HepG2 (cell line): Measurements from ENCODE around the gene DCUN1D2. TPM values are rescaled to one million over a fixed set of nuclear protein-coding genes. Genes with fewer than 3 reads are reported as not detected.

Experiments used
- ATAC-seq: fragments of 200-7000 bp; cut with Tn5 transposase; 3 replicates; pipeline ENCODE4 v1.9.1; 2020; ENCODE audit warnings: mild to moderate bottlenecking, moderate library complexity
- BruUV-seq: library from RNA; stranded (reverse); fragments of 400-500 nt; replicated peaks from 2 replicates; lab custom pipeline; 2021; lab: Mats Ljungman, UMichigan
- CTCF ChIA-PET: fragments of 300-600 bp; formaldehyde crosslinking; extraction: SDS; loops from one replicate; lab custom pipeline; 2021; ENCODE audit warnings: low total read pairs, inconsistent platforms, low intra/inter-chr PET ratio; lab: Yijun Ruan, JAX
- POLR2A ChIA-PET: fragments of 350-600 bp; sonication (Branson Sonifier 250); formaldehyde crosslinking; loops from one replicate; lab custom pipeline; 2020; ENCODE audit warnings: antibody characterized with exemption, inconsistent platforms; lab: Yijun Ruan, JAX
- DNase-seq: peaks from one replicate; pipeline ENCODE4 v3.0.0-alpha.2; 2015; ENCODE audit warnings: low spot score
- FAIRE-seq: peaks from 3 replicates; lab custom pipeline; 2011; peaks lifted over from hg19 to GRCh38; lab: Jason Lieb, UNC
- H2AFZ ChIP-seq: one replicate; pipeline ENCODE4 v1.6.1; 2011; ENCODE audit warnings: low read length, inconsistent platforms
- H3K27ac ChIP-seq: fragments of 300-600 bp; 3 replicates; pipeline ENCODE4 v1.8.0; 2011; ENCODE audit warnings: mixed run types, mild to moderate bottlenecking, mixed read lengths, low read length, inconsistent platforms; ENCODE audit not compliant: insufficient read depth; ENCODE audit errors: extremely low read length
- H3K27me3 ChIP-seq, 2 experiments: fragments of 200-600 bp in 1 of 2; 2 replicates in 1 of 2; 3 replicates in 1 of 2; pipeline versions ENCODE4 v1.6.0 to v1.8.0; 2011; ENCODE audit warnings: low read length in 2 of 2, mild to moderate bottlenecking in 2 of 2, moderate library complexity in 2 of 2, inconsistent platforms in 1 of 2; ENCODE audit not compliant: insufficient read depth in 2 of 2, control insufficient read depth in 1 of 2
- H3K36me3 ChIP-seq, 2 experiments: fragments of 200-600 bp in 1 of 2; replicated peaks in 1 of 2; 2 replicates in 1 of 2; 3 replicates in 1 of 2; pipeline versions ENCODE4 v1.5.1 to v1.8.0; 2011; ENCODE audit warnings: low read length in 2 of 2, inconsistent platforms in 1 of 2; ENCODE audit not compliant: insufficient read depth in 2 of 2, control insufficient read depth in 1 of 2
- H3K4me1 ChIP-seq: 2 replicates; pipeline ENCODE4 v1.5.1; 2012; ENCODE audit warnings: low read length, inconsistent platforms; ENCODE audit not compliant: insufficient read depth
- H3K4me2 ChIP-seq: 2 replicates; pipeline ENCODE4 v1.6.0; 2011; ENCODE audit warnings: low read depth, low read length, inconsistent platforms
- H3K4me3 ChIP-seq, 3 experiments: fragments of 200-600 bp in 1 of 3; sonication (generic), shearing (Covaris generic) in 1 of 3; replicated peaks in 1 of 3; 2 replicates each; pipeline ENCODE4 v1.5.1; 2011 to 2016; ENCODE audit warnings: low read length in 3 of 3, inconsistent platforms in 2 of 3, low read depth in 2 of 3, mild to moderate bottlenecking in 2 of 3, control low read depth in 1 of 3, mixed read lengths in 1 of 3; ENCODE audit not compliant: insufficient read depth in 1 of 3
- H3K79me2 ChIP-seq: one replicate; pipeline ENCODE4 v1.6.1; 2011; ENCODE audit warnings: low read length, inconsistent platforms; ENCODE audit not compliant: insufficient read depth
- H3K9ac ChIP-seq: 2 replicates; pipeline ENCODE4 v1.6.0; 2011; ENCODE audit warnings: mild to moderate bottlenecking, low read depth, low read length, inconsistent platforms; ENCODE audit not compliant: insufficient read depth
- H3K9me3 ChIP-seq: 2 replicates; pipeline ENCODE4 v1.5.1; 2012; ENCODE audit warnings: mild to moderate bottlenecking, low read length
- H4K20me1 ChIP-seq: 2 replicates; pipeline ENCODE4 v1.6.0; 2011; ENCODE audit warnings: inconsistent platforms, mild to moderate bottlenecking, low read length, moderate library complexity; ENCODE audit not compliant: insufficient read depth
- PRPF4 ChIP-seq: fragments of 200-400 bp; formaldehyde crosslinking; IDR thresholded peaks from 2 replicates; pipeline ENCODE4 v1.6.1; 2016; ENCODE audit warnings: low read length, low read depth; ENCODE audit not compliant: poor library complexity, severe bottlenecking
- RFX3 ChIP-seq: IDR thresholded peaks from 2 replicates; pipeline ENCODE4 v1.6.1; 2016; ENCODE audit warnings: missing biosample characterization, missing genetic modification reagents
- SMAD9 ChIP-seq: sonication (generic); formaldehyde crosslinking; IDR thresholded peaks from 2 replicates; pipeline ENCODE4 v1.5.1; 2020; ENCODE audit warnings: mild to moderate bottlenecking, missing genetic modification reagents
- ZBTB8A ChIP-seq: sonication (generic); formaldehyde crosslinking; IDR thresholded peaks from 2 replicates; pipeline ENCODE4 v1.4.0; 2020; ENCODE audit warnings: mild to moderate bottlenecking, low read depth, missing genetic modification reagents, borderline replicate concordance
- ZNF331 ChIP-seq: sonication (generic); formaldehyde crosslinking; IDR thresholded peaks from 2 replicates; pipeline ENCODE4 v1.4.0; 2020; ENCODE audit warnings: missing genetic modification reagents
- ZNF569 ChIP-seq: sonication (generic); formaldehyde crosslinking; IDR thresholded peaks from 2 replicates; pipeline ENCODE4 v1.5.0; 2020; ENCODE audit warnings: mild to moderate bottlenecking, missing genetic modification reagents, moderate library complexity, borderline replicate concordance
- ZNF788 ChIP-seq: sonication (generic); formaldehyde crosslinking; IDR thresholded peaks from 2 replicates; pipeline ENCODE4 v1.5.0; 2020; ENCODE audit warnings: mild to moderate bottlenecking, missing genetic modification reagents, borderline replicate concordance
- WGBS: methylation state at CpG from one replicate; pipeline ENCODE4 v1.1.6; 2017; ENCODE audit warnings: low lambda C conversion rate; 5-methylcytosine and 5-hydroxymethylcytosine counted together
- in situ Hi-C: cut with HindIII; loops from 2 replicates; pipeline ENCODE4 v1.10.0; 2017; ENCODE audit warnings: low pct_unique_long_range_greater_than_20kb; ENCODE audit not compliant: extremely low pct_ligation_motif_present
- intact Hi-C: fragments of 100-400 bp; cut with micrococcal nuclease; formaldehyde crosslinking; loops from one replicate; pipeline ENCODE4 v1.10.0; 2022; ENCODE audit not compliant: unreplicated experiment
- polyA plus RNA-seq, 8 experiments: library from polyadenylated mRNA; depleted of rRNA in 3 of 8; stranded (reverse) in 7 of 8; unstranded in 1 of 8; fragments of >200 nt; fragmentation: Illumina TruSeq in 4 of 8; extraction: Trizol in 4 of 8; gene quantifications; 2 replicates each; pipeline versions ENCODE4 v1.2.1 to v1.2.3, GENCODE V29; 2011 to 2016; ENCODE audit warnings: low read depth in 4 of 8, missing spikeins in 1 of 8, mixed read lengths in 1 of 8; ENCODE audit not compliant: insufficient read depth in 1 of 8
- total RNA-seq, 5 experiments: library from RNA; depleted of rRNA; stranded (reverse); fragments of >200 nt; fragmentation: Illumina TruSeq; extraction: Trizol; gene quantifications; 2 replicates each; pipeline ENCODE4 v1.2.3, GENCODE V29; 2016; ENCODE audit warnings: low read depth in 1 of 5
- TF ChIP-seq, protein P1 (sequence below): sonication (generic); formaldehyde crosslinking; IDR thresholded peaks from 2 replicates; pipeline ENCODE4 v1.5.0; 2020; ENCODE audit warnings: mild to moderate bottlenecking, missing genetic modification reagents
- TF ChIP-seq, protein P2 (sequence below): sonication (generic); formaldehyde crosslinking; IDR thresholded peaks from 2 replicates; pipeline ENCODE4 v1.4.0; 2020; ENCODE audit warnings: missing genetic modification reagents
- TF ChIP-seq, protein P3 (sequence below): IDR thresholded peaks from 2 replicates; pipeline ENCODE4 v1.6.1; 2016; ENCODE audit warnings: low read depth, control low read depth

DCUN1D2 gene
- total and polyA plus RNA-seq, 2 of the 13 experiments (the other 11 are each of a cell fraction or from before 2014, with no cell fraction given) = 9.1 to 9.6 TPM

DNA sequence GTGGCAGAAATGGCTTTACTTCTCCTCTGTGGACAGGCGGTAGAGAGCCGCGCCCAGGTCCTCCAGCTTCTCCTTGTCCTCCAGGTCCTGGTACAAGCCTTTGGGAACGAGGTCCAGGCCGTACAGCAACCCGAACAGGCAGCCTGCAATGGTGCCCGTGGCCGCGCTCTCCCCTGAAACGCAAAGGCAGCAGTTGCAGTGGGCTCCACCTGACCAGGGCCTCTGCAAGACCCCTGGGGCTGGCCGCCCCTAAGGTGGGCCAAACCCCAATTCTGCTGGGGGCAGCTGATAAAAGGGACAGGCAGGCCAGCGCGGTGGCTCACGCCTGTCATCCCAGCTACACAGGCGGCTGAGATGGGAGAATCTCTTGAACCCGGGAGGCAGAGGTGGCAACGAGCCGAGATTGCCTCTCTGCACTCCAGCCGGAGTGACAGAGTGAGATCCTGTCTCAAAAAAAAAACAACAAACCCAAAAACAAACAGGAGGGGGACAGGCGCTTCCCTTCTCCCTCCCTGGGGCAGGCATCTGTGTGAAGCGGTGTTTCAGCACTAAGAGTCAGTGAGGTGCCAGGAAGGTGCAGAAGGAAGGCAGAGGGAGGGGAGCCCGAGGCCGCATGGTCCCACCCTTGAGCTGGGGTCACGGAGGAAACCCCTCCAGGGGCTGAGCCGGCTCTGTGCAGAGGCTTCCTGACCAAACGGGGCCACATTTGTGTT is 67.5 kb downstream of the DCUN1D2 start (continued):
- TF ChIP-seq, protein P1, sequence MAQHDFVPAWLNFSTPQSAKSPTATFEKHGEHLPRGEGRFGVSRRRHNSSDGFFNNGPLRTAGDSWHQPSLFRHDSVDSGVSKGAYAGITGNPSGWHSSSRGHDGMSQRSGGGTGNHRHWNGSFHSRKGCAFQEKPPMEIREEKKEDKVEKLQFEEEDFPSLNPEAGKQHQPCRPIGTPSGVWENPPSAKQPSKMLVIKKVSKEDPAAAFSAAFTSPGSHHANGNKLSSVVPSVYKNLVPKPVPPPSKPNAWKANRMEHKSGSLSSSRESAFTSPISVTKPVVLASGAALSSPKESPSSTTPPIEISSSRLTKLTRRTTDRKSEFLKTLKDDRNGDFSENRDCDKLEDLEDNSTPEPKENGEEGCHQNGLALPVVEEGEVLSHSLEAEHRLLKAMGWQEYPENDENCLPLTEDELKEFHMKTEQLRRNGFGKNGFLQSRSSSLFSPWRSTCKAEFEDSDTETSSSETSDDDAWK (CRISPR knock-in tag) = no peak
- TF ChIP-seq SMAD9 (no peak), RFX3 (CRISPR knock-in tag) (no peak)
- TF ChIP-seq, all 625 proteins: peak for 0

DNA sequence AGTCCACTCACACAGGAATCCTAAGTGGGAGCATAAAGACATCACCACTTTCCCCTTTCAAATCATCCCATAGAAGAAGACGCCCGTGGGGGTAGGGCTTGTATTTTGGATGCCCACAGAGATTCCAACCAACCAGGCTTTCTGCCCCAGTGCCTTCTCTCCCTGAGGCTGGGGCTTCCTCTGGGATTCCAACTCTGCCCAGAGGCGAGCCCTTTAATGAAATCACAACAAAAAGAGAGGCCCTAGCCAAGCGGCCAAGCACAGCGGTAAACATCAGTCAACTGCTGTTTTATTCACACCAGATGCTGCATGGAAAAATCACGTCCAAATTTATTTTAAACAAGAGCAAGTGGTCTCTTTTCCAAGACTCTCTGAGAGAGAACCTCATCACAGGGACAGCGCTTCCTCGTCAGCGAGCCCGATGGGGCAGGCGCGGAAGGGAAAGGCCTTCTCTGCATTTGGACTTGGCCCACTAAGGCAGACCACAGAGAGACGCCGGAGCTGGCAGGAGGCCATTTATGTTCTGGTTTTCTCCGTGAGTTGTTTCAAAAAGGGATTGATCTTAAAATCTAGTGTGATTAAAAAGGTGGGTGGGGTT is 68.7 kb downstream of the DCUN1D2 start:
- in situ Hi-C loops = no loop called here
- TF ChIP-seq PRPF4 (no peak), ZNF331 (CRISPR knock-in tag) (no peak), ZNF569 (CRISPR knock-in tag) (no peak), ZBTB8A (CRISPR knock-in tag) (no peak), ZNF788 (CRISPR knock-in tag) (no peak)
- TF ChIP-seq, protein P2, sequence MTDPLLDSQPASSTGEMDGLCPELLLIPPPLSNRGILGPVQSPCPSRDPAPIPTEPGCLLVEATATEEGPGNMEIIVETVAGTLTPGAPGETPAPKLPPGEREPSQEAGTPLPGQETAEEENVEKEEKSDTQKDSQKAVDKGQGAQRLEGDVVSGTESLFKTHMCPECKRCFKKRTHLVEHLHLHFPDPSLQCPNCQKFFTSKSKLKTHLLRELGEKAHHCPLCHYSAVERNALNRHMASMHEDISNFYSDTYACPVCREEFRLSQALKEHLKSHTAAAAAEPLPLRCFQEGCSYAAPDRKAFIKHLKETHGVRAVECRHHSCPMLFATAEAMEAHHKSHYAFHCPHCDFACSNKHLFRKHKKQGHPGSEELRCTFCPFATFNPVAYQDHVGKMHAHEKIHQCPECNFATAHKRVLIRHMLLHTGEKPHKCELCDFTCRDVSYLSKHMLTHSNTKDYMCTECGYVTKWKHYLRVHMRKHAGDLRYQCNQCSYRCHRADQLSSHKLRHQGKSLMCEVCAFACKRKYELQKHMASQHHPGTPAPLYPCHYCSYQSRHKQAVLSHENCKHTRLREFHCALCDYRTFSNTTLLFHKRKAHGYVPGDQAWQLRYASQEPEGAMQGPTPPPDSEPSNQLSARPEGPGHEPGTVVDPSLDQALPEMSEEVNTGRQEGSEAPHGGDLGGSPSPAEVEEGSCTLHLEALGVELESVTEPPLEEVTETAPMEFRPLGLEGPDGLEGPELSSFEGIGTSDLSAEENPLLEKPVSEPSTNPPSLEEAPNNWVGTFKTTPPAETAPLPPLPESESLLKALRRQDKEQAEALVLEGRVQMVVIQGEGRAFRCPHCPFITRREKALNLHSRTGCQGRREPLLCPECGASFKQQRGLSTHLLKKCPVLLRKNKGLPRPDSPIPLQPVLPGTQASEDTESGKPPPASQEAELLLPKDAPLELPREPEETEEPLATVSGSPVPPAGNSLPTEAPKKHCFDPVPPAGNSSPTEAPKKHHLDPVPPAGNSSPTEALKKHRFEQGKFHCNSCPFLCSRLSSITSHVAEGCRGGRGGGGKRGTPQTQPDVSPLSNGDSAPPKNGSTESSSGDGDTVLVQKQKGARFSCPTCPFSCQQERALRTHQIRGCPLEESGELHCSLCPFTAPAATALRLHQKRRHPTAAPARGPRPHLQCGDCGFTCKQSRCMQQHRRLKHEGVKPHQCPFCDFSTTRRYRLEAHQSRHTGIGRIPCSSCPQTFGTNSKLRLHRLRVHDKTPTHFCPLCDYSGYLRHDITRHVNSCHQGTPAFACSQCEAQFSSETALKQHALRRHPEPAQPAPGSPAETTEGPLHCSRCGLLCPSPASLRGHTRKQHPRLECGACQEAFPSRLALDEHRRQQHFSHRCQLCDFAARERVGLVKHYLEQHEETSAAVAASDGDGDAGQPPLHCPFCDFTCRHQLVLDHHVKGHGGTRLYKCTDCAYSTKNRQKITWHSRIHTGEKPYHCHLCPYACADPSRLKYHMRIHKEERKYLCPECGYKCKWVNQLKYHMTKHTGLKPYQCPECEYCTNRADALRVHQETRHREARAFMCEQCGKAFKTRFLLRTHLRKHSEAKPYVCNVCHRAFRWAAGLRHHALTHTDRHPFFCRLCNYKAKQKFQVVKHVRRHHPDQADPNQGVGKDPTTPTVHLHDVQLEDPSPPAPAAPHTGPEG (CRISPR knock-in tag) = no peak
- TF ChIP-seq, protein P3, sequence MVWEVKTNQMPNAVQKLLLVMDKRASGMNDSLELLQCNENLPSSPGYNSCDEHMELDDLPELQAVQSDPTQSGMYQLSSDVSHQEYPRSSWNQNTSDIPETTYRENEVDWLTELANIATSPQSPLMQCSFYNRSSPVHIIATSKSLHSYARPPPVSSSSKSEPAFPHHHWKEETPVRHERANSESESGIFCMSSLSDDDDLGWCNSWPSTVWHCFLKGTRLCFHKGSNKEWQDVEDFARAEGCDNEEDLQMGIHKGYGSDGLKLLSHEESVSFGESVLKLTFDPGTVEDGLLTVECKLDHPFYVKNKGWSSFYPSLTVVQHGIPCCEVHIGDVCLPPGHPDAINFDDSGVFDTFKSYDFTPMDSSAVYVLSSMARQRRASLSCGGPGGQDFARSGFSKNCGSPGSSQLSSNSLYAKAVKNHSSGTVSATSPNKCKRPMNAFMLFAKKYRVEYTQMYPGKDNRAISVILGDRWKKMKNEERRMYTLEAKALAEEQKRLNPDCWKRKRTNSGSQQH (CRISPR knock-in tag) = no peak

More for the DNA sequence above, 68.7 kb downstream of the DCUN1D2 start:
- Histone ChIP-seq H3K4me1 (peaks cover 8% of the 10 kb centered on the region), H3K9me3 (no peaks in the 10 kb centered on the region), H3K4me2 (no peak overlapping the region), H3K4me3 (no peak overlapping the region), H3K27ac (no peak overlapping the region), H3K79me2 (no peaks in the 10 kb centered on the region), H2AFZ (no peak overlapping the region), H3K9ac (no peak overlapping the region), H3K36me3 (no peaks in the 10 kb centered on the region), H4K20me1 (no peaks in the 10 kb centered on the region), H3K27me3 (peaks cover 7 to 68% of the 10 kb centered on the region in 2 experiments)
- ATAC-seq = no peak
- no peak for FAIRE-seq
- intact Hi-C loops = no loop called here
- ChIA-PET CTCF (no interaction called here), POLR2A (no interaction called here)
- no peak for DNase-seq
- BruUV-seq = no TSS peak
- 57% methylated on average over 15 of the region's 15 CpGs for WGBS
